GM12878 (cell line): ENCODE measurements around the gene THADA. TPM values are rescaled to one million over a fixed set of nuclear protein-coding genes. Genes with fewer than 3 reads are reported as not detected.

Experiments used
- ATAC-seq: fragments of 200-7000 bp; cut with Tn5 transposase; 3 replicates; pipeline ENCODE4 v1.9.1; 2020; ENCODE audit warnings: mild to moderate bottlenecking, moderate library complexity
- BruUV-seq: library from RNA; stranded (reverse); fragments of 400-500 nt; replicated peaks from 2 replicates; lab custom pipeline; 2021; lab: Mats Ljungman, UMichigan
- CTCF ChIA-PET: fragments of 300-600 bp; sonication (Branson Sonifier 250); formaldehyde crosslinking; extraction: SDS; loops from one replicate; lab custom pipeline; 2021; ENCODE audit warnings: inconsistent platforms; lab: Yijun Ruan, JAX
- POLR2A ChIA-PET: fragments of 350-600 bp; formaldehyde crosslinking; extraction: SDS; loops from one replicate; lab custom pipeline; 2021; ENCODE audit warnings: inconsistent platforms; lab: Charles Lee
- RAD21 ChIA-PET: fragments of 300-600 bp; sonication (Branson Sonifier 250); formaldehyde crosslinking; loops from one replicate; lab custom pipeline; 2023; ENCODE audit warnings: antibody characterized with exemption; ENCODE audit not compliant: unreplicated experiment; lab: Charles Lee
- SMC1A ChIA-PET: fragments of 300-600 bp; sonication (Branson Sonifier 250); formaldehyde crosslinking; loops from one replicate; lab custom pipeline; 2023; ENCODE audit not compliant: unreplicated experiment, uncharacterized antibody; lab: Charles Lee
- DNase-seq: peaks from one replicate; pipeline ENCODE4 v3.0.0-alpha.2; 2011; ENCODE audit warnings: low read depth, low spot score
- FAIRE-seq: peaks from 3 replicates; lab custom pipeline; 2011; peaks lifted over from hg19 to GRCh38; lab: Jason Lieb, UNC
- H2AFZ ChIP-seq: 2 replicates; pipeline ENCODE4 v1.6.0; 2011; ENCODE audit warnings: low read depth, low read length, control low read depth; ENCODE audit not compliant: control insufficient read depth
- H3K27ac ChIP-seq: 2 replicates; pipeline ENCODE4 v1.5.1; 2011; ENCODE audit warnings: control low read depth; ENCODE audit not compliant: control insufficient read depth, insufficient read depth
- H3K27me3 ChIP-seq, 2 experiments: replicated peaks in 1 of 2; 2 replicates each; pipeline versions ENCODE4 v1.6.0 to v1.6.1; 2011; ENCODE audit warnings: low read length in 1 of 2; ENCODE audit not compliant: control insufficient read depth in 2 of 2, insufficient read depth in 2 of 2
- H3K36me3 ChIP-seq, 2 experiments: 2 replicates each; pipeline ENCODE4 v1.5.1; 2011; ENCODE audit warnings: low read length in 1 of 2; ENCODE audit not compliant: control insufficient read depth in 2 of 2, insufficient read depth in 2 of 2
- H3K4me1 ChIP-seq: 2 replicates; pipeline ENCODE4 v1.6.1; 2011; ENCODE audit warnings: mild to moderate bottlenecking, low read length, moderate library complexity, mixed read lengths; ENCODE audit not compliant: control insufficient read depth, insufficient read depth
- H3K4me2 ChIP-seq: 2 replicates; pipeline ENCODE4 v1.6.0; 2011; ENCODE audit warnings: control low read depth; ENCODE audit not compliant: control insufficient read depth, insufficient read depth
- H3K4me3 ChIP-seq: fragments of 200-600 bp; sonication (generic); 2 replicates; pipeline ENCODE4 v1.5.1; 2016
- H3K79me2 ChIP-seq: 2 replicates; pipeline ENCODE4 v1.6.0; 2011; ENCODE audit warnings: low read length; ENCODE audit not compliant: control insufficient read depth, insufficient read depth
- H3K9ac ChIP-seq: 2 replicates; pipeline ENCODE4 v1.8.0; 2011; ENCODE audit warnings: low read length, control low read depth, mixed read lengths; ENCODE audit not compliant: control insufficient read depth, insufficient read depth
- H3K9me3 ChIP-seq: replicated peaks from 3 replicates; pipeline ENCODE4 v1.5.1; 2011; ENCODE audit warnings: mild to moderate bottlenecking, low read length; ENCODE audit not compliant: control insufficient read depth, insufficient read depth
- H4K20me1 ChIP-seq: 2 replicates; pipeline ENCODE4 v1.6.0; 2011; ENCODE audit not compliant: control insufficient read depth, insufficient read depth
- WGBS: methylation state at CpG from one replicate; pipeline ENCODE4 v1.1.6; 2016; ENCODE audit warnings: low lambda C conversion rate; ENCODE audit not compliant: insufficient replicate concordance, insufficient coverage; ENCODE audit errors: missing lambda C conversion rate; 5-methylcytosine and 5-hydroxymethylcytosine counted together
- in situ Hi-C: fragments of 300-500 bp; cut with MboI; formaldehyde crosslinking; loops from 9 replicates; pipeline ENCODE4 v1.14.3; 2018; ENCODE audit warnings: mixed read lengths
- intact Hi-C: fragments of 100-400 bp; cut with micrococcal nuclease; formaldehyde crosslinking; loops from one replicate; pipeline ENCODE4 v1.14.2; 2022; ENCODE audit not compliant: unreplicated experiment
- polyA plus RNA-seq, 11 experiments: library from polyadenylated mRNA; depleted of rRNA in 4 of 11; unstranded in 6 of 11; stranded (reverse) in 5 of 11; fragments of >200 nt; fragmentation: Nextera tagmentation in 4 of 11; fragmentation: Illumina TruSeq in 1 of 11; extraction: Ambion mirVana in 4 of 11; extraction: Trizol in 1 of 11; gene quantifications; 1 replicate in 1 of 11; 2 replicates in 10 of 11; pipeline versions ENCODE4 v1.2.1 to v1.2.3, GENCODE V29; 2011 to 2016; ENCODE audit warnings: inconsistent platforms in 2 of 11, missing spikeins in 2 of 11, low read depth in 1 of 11
- total RNA-seq, 4 experiments: library from RNA; depleted of rRNA in 3 of 4; stranded (reverse); fragments of >200 nt in 3 of 4; fragmentation: Illumina TruSeq in 1 of 4; extraction: Trizol in 1 of 4; gene quantifications; 2 replicates each; pipeline versions ENCODE4 v1.2.1 to v1.2.3, GENCODE V29; 2013 to 2021
- TF ChIP-seq, protein P1 (sequence below), 3 experiments: IDR thresholded peaks in 2 of 3; conservative IDR thresholded peaks in 1 of 3; 2 replicates each; pipeline ENCODE4 v1.5.1; 2011; ENCODE audit warnings: low read depth in 3 of 3, low read length in 3 of 3, mild to moderate bottlenecking in 3 of 3, control low read depth in 2 of 3, moderate library complexity in 2 of 3, inconsistent platforms in 1 of 3, mixed read lengths in 1 of 3; ENCODE audit not compliant: control insufficient read depth in 2 of 3, insufficient read depth in 1 of 3; ENCODE audit errors: extremely low read depth in 1 of 3
- TF ChIP-seq, protein P2 (sequence below): fragments of 450-650 bp; formaldehyde crosslinking; IDR thresholded peaks from 2 replicates; pipeline ENCODE4 v1.4.0; 2020; ENCODE audit warnings: mild to moderate bottlenecking, moderate library complexity

The THADA gene
- total and polyA plus RNA-seq, 10 of the 15 experiments (the other 5 are each of a cell fraction or from before 2014, with no cell fraction given): 14.6 to 33.2 (median 23.2) TPM

DNA sequence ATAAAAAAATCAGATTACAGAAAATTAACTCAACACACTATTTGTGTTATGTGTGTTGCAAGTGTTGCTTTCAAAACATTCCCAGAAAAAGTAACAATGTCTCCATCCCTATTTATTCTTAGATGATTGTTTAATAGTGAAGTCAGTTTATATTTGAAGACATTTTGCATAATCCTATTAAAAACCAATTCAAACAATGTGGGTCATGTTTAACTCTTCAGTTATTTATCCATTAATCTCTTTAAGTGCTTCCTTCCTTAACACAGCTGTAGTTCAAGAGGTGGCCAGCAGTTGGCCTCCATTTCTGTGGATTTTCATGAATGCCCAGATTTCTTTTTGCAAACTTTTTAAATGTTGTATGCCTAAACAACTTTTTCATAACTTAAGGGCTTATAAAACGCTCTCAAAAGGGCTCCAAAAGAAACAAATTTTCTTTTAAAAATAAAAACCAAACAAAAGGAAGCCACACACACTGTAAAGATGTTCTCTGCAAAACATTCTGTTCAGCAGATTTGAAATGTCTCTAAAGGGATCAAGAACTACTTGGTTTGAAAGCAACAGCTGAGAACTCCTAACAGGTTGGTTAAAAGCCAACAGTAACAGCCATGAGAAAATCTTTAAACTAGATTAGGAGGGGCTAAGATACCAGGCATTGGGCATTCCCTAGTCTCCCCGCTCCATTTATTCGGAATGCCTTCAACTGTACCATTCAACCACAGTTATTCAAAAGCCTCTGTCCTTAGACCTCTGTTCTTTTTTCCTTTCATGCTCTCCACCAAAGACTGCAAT is 71.5 kb downstream of the THADA start:
- H3K4me3 ChIP-seq: no peak overlapping the region
- ChIA-PET CTCF (interaction anchor here (1.1 to 1.8 kb wide), 2 partner anchors 14 to 53 kb away, joined by 3 to 6 read pairs; no protein-coding TSS in a partner anchor), POLR2A (no interaction called here), RAD21 (no interaction called here), SMC1A (no interaction called here)
- intact Hi-C loops: no loop called here
- FAIRE-seq: no peak
- no peak for DNase-seq
- H2AFZ ChIP-seq: no peak overlapping the region
- ATAC-seq: peak; percentile 29; the same call in 1 of the 3 replicates
- whole genome bisulfite sequencing: 95% methylated on average over 3 of the region's 3 CpGs
- H3K27me3 ChIP-seq: no peaks in the 10 kb centered on the region
- no peaks in the 10 kb centered on the region for H4K20me1 ChIP-seq
- H3K79me2 ChIP-seq: no peaks in the 10 kb centered on the region
- in situ Hi-C loops: no loop called here
- H3K36me3 ChIP-seq: 0 out of 4 replicates have a peak, but pooled peaks cover 0 to 10% of the 10 kb centered on the region in 2 experiments
- H3K4me2 ChIP-seq: no peak overlapping the region
- H3K9ac ChIP-seq: no peak overlapping the region
- no peak overlapping the region for H3K27ac ChIP-seq
- H3K9me3 ChIP-seq: no peaks in the 10 kb centered on the region
- peaks cover 10% of the 10 kb centered on the region for H3K4me1 ChIP-seq
- TF ChIP-seq, protein P1, sequence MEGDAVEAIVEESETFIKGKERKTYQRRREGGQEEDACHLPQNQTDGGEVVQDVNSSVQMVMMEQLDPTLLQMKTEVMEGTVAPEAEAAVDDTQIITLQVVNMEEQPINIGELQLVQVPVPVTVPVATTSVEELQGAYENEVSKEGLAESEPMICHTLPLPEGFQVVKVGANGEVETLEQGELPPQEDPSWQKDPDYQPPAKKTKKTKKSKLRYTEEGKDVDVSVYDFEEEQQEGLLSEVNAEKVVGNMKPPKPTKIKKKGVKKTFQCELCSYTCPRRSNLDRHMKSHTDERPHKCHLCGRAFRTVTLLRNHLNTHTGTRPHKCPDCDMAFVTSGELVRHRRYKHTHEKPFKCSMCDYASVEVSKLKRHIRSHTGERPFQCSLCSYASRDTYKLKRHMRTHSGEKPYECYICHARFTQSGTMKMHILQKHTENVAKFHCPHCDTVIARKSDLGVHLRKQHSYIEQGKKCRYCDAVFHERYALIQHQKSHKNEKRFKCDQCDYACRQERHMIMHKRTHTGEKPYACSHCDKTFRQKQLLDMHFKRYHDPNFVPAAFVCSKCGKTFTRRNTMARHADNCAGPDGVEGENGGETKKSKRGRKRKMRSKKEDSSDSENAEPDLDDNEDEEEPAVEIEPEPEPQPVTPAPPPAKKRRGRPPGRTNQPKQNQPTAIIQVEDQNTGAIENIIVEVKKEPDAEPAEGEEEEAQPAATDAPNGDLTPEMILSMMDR (IDR thresholded peaks at IDR 0.05 in 2 of 3, conservative IDR thresholded peaks at IDR 0.05 in 1 of 3; ENCODE audit: control insufficient read depth in 2 of 3, extremely low read depth in 1 of 3, insufficient read depth in 1 of 3, low read depth in 3 of 3, low read length in 3 of 3): peak; percentile 3 to 36 (median 28); a peak in 2 of 6 replicates
- TF ChIP-seq, protein P2, sequence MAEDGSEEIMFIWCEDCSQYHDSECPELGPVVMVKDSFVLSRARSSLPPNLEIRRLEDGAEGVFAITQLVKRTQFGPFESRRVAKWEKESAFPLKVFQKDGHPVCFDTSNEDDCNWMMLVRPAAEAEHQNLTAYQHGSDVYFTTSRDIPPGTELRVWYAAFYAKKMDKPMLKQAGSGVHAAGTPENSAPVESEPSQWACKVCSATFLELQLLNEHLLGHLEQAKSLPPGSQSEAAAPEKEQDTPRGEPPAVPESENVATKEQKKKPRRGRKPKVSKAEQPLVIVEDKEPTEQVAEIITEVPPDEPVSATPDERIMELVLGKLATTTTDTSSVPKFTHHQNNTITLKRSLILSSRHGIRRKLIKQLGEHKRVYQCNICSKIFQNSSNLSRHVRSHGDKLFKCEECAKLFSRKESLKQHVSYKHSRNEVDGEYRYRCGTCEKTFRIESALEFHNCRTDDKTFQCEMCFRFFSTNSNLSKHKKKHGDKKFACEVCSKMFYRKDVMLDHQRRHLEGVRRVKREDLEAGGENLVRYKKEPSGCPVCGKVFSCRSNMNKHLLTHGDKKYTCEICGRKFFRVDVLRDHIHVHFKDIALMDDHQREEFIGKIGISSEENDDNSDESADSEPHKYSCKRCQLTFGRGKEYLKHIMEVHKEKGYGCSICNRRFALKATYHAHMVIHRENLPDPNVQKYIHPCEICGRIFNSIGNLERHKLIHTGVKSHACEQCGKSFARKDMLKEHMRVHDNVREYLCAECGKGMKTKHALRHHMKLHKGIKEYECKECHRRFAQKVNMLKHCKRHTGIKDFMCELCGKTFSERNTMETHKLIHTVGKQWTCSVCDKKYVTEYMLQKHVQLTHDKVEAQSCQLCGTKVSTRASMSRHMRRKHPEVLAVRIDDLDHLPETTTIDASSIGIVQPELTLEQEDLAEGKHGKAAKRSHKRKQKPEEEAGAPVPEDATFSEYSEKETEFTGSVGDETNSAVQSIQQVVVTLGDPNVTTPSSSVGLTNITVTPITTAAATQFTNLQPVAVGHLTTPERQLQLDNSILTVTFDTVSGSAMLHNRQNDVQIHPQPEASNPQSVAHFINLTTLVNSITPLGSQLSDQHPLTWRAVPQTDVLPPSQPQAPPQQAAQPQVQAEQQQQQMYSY (CRISPR knock-in tag): no peak
- no TSS peak for BruUV-seq
